ENCODE data around the gene LY6G5C.

LY6G5C gene, protein sequence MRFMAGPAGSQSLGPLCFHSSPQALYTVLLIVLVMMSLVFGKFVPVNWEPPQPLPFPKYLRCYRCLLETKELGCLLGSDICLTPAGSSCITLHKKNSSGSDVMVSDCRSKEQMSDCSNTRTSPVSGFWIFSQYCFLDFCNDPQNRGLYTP

DNA sequence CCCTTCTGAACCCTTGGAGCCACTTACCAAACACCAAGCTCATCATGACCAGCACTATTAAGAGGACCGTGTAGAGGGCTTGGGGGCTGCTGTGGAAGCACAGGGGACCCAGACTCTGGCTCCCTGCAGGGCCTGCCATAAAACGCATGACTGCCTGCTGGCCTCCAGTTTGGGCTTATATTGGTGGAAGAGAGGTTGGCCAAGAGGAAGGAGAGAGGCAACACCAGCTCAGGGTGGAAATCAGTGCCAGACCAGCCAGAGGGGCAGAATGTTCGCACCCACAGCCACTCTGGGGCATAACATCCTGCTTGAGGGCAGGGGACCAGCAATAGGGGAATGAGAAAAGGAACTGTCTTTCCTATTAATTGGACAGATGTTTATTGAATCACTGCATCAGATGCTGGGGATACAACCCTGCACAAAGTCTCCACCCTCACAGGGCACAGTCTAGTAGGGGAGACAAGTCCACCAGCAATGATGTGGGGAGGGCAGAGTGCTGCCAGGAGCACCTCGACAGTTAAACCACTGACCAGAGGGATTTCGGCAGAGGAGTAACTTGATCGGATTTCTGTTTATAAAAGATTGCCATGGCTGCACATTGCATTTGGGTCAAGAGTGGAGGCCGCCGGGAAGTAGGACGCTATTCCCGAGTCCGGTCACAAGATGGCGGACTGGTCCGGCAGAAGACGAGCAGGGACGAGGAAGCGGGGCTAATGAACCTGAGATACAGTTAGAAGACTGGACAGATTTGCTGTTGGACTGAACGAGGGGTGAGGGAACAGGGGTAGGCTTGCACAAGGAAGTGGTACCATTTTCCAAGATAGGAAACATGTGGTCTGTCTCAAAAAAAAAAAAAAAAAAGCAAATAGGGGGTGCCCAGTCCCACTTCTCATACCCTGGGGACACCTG is at the start of gene LY6G5C:
TSS of gene LY6G5C (minus strand) at position 842 of the 909 bp plus-strand sequence. CDS start at position 148, 694 bp downstream.
- DNase-seq (ENCODE audit: low spot score), result no peak

DNA sequence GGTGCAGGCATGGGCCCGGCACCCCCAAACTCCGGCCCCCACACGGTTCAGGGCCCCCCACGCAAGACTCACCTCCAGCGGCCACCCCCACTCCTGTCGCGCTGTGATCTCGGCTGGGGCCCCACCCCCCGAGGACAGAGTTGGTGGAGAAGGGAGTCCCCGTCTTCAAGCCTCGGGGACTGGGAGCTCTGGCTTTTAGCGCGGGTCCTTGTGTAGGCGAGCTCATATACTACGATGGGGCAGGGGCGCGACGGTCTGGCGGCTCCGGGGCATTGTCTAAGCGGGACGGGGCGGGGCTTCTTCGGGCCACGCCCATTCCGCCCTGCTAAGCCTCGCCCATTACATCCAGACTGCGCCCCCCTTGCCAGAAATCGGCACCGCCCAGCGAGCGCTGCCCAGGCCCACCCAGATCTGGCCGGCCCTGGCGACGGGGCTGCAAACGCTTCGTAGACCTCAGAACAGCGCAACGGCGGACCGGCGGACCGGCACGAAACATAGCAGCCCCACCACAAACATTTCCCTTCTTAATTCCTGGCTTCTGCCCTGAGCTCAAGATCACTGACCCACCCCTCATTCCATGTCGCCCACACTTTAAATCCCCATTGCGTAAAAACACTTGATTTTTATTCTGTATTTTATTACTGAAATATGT is 49.2 kb upstream of the LY6G5C start:
- peak; percentile 86 for DNase-seq (ENCODE audit: low spot score)

DNA sequence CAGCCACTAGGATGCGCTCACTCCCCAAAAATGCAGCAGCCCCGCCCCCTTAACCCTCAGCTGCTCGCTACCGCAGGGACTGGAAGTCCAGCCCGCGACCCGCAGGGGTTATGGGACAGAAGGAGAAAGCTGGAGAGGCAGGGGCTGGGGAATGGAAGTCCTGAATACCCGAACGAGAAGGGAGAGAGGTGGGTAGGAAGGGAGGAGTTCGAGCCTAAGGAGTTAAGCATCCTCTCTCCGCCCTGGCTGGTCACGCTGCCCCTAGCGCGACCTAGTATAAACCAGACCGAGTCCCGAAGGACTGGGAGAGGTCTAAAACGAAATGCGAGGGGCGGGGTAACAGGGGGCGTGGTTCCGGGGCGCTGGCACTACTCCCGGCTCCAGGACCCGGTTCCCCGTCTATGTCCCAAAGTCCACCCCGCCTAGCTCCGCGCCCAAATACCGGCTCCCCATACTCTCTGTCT is 48.7 kb upstream of the LY6G5C start:
- peak; percentile 81 for DNase-seq (ENCODE audit: low spot score)

DNA sequence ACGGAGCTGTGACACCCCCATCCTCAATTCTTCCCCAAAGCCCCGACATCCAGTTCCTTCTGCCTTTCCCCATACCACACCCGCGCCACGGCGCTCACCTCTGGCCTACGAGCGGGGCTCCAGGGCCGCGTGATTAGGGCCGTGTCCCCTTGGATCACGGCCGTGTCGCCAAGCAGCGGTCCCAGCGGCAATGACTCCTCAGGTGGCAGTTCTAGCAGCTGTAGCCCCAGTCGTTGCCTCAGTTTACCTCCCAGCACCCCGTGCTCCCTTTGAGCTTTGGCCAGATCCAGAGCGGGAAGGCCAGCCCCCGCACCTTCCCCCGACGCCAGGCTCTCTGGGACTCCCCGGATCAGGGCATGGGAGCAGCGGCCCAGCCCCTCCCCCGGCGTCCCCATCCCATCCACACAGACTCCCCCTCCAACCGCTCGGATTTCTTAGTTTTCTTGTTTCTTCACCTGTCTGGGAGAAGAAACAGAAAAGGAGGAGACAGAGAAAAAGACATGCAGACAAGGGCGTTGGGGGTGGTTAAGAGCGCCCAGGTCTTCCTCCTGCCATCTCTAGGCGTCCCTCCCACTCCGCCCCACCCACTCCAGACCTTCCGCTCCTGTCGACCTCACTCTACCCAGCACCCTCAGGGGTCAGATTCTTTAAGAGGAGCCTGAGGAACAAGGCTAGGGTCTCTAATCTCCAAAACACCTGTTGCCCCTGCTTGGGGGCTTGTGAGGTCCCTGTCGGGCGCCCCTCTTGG is 48.1 kb upstream of the LY6G5C start, which contains the start of gene DDAH2:
TSS of gene DDAH2 (minus strand) at position 533 of the 748 bp plus-strand sequence. CDS start at position 395, 138 bp downstream.
- no peak for DNase-seq (ENCODE audit: low spot score)

DNA sequence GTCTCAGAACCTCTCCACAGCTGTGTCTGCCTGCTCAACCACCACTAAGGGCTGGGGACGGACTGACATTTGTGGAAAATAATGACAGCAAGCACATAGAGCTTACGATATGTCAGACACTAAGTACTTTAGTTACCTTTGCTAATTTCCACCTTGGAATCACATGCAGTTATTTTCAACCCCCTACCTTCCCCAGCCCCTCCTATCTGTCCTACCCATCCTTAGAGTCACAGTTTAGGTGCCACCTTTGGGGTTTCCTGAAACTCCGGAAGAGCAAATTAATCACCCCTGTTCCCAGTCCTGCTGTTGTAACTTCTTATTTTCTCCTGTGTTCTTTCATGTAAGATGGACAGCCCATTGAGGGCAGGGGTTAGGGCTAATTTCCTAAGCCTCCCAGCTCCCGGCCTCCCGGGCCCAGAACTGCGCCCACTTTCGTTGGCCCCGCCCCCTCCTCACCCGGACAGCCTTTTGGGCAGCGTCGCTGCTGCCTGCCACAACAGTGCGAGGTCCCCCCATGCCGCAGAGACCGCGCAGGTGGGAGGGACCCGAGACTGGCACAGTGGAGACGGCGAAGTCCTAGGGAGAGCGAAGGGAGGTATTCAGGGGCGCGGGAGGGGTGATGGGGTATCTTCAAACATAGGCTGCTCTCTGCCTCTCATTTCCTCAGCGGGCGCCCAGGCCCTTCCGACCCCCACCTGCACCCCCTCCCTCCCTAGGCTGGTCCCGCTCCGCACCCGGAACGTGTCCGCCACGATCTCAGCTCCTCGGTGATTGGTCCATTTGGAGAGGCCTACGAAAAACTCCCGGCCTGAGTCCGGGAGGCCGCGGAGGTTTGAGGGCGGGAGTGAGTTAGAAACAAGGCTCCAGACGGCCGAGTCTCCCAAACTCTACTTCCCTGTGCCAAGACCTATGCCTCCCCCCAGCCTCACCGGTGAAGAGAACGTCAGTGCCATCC is 47.1 kb upstream of the LY6G5C start:
- peak; percentile 88 for DNase-seq (ENCODE audit: low spot score)

DNA sequence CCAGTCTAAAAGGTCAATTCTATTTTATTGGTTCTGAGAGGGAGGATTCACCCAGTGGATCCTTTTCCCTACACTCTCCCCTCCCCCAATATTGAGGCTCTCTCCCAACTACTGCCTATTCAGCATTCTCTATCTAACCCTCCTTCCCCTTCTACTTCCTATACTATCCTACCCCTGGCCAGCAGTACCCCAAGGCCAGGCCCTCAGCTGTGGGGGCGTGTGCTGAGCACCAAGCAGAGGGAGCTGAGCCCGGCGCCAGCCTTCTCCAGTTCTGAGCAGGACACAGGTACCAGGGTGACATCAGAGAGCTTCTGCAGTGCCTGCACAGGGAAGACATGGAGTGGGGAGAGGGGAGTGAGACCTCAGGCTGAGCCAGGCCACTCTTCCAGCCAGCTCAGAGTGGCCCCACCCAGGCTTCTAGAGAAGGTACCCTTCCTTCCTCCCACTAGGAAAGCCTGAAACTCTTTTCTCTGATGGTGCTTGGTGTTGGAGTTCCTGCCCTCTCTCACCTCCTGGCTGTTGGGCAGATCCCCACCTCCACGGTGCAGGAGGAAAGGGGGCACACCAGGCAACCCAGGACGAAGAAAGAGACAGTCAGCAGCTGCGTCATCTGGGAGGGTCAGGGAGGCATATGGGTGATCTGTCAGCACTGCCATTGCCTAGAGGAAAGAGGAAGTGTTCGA is 46.3 kb upstream of the LY6G5C start:
- DNase-seq (ENCODE audit: low spot score), result no peak

DNA sequence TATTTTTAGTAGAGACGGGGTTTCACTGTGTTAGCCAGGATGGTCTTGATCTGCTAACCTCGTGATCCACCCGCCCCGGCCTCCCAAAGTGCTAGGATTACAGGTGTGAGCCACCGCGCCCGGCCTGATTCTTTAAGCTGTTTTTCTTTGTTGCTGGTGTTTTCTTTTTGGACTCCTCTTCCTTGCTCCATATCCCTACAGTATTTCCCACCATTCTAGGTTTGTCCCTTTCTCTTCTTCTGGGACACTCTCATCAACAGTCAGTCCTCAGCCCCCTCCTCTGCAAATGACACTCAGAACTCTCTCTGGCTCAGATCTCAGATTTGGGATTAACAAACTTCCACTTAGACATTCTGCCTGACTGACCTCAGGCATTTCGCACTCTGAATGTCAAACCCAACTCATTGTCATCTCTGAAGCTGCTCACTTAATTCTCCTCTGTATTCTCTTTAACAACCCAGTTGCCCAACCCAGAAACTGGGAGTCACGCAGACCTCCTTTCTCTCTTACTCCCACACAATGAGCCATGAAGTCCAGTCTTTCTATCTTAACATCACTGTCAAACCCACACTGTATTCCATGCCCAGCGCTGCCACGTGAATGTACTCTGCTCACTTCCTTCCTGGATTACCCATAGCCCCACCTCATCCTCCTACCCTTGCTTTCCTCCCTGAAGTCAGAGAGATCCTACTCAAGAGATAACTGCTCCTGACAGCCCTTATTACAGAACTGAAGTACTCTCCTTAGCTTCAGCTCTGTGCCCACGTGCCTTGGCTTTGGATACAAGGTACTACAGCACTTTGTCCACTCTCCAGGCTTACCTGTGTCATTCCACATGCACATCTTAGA is 44.9 kb upstream of the LY6G5C start:
- DNase-seq (ENCODE audit: low spot score), result no peak

DNA sequence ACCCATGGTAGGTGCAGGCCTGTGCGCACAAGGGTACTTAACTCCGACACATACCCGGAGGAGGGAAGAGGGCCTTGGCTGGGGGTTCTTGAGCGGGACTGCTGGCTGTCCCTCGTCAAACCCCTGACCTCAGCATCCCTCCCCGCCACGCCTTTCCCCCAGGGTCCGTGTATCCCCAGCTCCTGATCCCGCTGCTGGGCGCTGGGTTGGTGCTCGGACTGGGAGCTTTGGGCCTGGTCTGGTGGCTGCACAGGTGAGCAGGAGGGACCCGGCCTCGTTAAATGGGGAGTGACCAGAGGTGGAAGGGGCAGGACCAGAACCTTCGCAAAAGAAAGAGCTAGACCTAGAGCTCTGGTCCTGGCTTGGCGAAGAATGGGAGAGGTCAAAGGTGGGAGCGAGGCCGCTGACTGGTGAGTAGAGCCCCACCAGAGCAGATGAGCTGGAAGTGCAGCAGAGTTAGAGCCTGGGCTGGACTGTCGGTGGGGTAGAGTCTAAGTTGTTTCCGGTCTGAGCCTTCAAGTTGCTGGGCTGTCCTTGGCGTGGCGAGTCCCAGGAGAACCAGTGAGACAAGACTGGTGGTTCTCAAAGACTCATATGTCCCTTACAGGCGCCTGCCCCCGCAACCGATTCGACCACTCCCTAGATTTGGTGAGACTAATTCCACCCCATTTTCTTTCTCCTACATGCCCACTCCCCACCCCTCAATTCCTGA is 43.3 kb upstream of the LY6G5C start:
- DNase-seq (ENCODE audit: low spot score), result no peak

DNA sequence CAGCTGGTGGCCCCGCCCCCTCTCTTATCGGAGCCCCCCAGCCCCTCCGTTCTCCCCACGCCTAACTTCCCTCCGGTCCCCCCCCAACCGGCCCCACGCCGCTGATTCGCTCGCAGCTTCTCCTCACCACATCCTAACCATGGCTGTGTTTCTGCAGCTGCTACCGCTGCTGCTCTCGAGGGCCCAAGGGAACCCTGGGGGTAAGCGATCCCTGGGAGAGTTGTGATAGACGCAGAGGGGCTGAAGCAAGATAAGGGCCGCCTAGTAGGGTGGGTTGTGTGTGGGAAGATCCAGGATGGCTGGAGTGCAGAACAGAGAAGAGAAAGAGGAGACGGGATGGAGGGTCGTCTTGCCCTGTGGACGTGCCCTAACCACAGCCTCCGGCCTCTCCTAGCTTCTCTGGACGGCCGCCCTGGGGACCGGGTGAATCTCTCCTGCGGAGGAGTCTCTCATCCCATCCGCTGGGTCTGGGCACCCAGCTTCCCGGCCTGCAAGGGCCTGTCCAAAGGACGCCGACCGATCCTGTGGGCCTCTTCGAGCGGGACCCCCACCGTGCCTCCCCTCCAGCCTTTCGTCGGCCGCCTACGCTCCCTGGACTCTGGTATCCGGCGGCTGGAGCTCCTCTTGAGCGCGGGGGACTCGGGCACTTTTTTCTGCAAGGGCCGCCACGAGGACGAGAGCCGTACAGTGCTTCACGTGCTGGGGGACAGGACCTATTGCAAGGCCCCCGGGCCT is 42.5 kb upstream of the LY6G5C start, which contains the start of gene MPIG6B:
TSS of gene MPIG6B (plus strand) at position 129 of the 735 bp plus-strand sequence. CDS start at position 140, 11 bp downstream.
- no peak for DNase-seq (ENCODE audit: low spot score)

DNA sequence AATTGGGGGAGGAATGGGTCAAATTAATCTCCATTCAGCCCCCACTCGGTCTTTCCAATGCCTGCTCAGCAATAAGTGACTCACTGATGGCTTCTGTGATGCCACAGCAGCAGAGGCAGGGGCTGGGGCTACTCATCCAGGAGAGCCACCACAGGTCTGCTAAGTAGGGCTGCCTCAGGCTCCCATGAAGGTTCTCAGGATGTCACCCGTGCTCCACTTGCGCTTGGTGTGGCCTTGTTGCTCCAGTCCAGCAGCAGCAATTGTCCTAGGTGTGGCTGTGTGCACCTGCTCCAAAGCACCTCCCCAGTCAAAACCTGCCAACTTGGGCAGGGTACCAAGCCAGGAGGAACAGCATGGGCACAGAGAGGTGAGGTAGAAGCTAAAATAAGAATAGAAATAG is 41.3 kb upstream of the LY6G5C start:
- DNase-seq (ENCODE audit: low spot score), result no peak

DNA sequence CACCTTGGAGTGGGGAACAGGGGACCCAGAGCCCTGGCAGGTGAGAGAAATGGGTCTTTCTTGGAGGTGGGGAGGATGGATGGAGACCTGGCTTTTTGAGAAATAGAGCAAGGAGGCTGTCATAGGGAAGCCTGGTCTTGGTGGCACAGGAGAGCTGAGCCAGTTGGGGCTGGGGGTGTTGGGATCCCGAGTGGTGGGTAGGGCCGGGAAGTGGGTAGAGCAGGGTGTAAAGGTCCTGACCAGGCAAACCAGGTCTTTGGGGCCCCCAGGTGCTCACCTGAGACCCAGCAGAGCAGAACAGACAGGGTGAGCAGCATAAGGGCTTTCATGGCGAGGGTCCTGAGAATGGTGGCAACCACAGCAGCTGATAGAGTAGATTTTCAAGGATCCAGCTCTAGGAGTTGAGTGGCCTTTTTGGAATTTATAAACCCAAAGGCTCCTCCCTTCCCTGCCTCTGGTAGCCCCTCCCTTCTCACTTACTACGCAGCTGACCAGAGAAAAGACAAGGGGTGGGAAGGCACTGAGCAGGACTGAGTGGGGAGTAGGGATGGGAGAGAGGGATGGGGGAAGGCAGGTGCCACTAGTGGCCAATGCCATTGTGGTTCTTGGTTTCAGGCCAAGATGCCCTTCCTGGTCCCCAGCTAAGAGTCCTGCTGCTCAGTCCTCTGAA is 40.6 kb upstream of the LY6G5C start, which contains the start of gene LY6G6C:
TSS of gene LY6G6C (minus strand) at position 396 of the 670 bp plus-strand sequence. CDS start at position 329, 67 bp downstream.
- DNase-seq (ENCODE audit: low spot score), result no peak

DNA sequence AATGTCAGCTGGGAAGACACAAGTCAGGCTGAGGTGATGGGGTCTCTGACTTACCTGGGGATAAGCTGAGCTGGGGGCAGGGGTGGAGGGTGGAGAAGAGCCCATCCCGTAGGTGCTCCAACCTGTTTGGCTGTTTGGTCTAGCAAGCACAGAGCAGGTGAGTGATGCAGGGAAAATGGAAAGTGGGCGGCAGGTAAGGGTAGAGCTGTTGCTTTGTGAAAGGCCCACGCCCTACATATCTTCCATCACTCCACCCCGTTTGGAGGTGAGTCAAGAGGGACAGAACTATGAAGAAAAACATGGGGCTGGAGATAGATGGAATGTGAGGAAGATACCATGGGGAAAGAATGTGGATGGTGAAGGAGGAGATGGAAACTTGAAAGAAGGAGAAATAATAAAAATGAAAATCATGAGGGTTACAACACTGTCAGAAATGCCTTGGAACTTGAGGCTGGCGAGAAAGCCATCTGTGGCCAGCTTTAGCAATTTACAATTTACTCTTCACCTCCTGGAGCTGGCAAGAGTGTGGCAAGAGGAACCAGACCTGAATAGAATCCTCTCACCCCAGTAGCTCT is 39.4 kb upstream of the LY6G5C start:
- DNase-seq (ENCODE audit: low spot score), result no peak

DNA sequence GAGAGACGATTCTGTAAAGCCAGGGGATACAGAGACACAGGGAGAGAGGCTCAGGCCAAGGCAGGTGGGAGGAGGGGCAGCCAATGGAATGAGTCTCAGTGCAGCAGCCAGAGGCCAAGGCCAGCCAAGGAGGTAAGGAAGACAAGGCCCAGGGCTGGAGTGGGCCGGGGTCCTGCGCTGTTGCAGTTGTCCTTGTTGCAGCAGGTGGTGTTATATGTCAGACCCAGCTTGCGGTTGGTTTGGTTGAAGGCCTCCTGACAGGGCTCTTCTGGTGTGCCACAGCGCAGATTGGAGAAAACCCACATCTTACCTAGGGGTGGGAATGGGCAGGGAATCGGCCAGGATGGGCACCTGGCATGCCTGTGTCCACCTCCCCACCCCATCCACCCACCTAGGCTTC is 38.1 kb upstream of the LY6G5C start:
- no peak for DNase-seq (ENCODE audit: low spot score)

DNA sequence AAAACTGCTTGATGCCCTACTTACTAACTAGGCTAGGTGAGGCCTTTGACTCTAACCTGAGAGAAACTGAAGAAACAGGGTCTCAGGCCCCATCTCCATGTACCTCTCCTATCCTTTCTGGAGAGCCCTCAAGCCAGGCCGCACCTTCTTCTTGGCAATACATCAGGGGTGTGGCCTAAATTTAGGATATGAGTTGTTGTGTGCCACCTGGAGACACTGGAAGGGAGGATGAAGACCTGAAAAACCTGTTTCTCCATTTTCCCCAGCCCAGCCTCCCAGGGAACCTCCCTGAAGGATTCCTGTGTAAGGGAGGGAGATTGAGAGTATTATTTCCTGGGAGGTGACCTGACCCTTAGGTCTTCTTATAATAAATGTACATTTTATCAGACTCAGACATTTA is 37.4 kb upstream of the LY6G5C start:
- DNase-seq (ENCODE audit: low spot score), result no peak

DNA sequence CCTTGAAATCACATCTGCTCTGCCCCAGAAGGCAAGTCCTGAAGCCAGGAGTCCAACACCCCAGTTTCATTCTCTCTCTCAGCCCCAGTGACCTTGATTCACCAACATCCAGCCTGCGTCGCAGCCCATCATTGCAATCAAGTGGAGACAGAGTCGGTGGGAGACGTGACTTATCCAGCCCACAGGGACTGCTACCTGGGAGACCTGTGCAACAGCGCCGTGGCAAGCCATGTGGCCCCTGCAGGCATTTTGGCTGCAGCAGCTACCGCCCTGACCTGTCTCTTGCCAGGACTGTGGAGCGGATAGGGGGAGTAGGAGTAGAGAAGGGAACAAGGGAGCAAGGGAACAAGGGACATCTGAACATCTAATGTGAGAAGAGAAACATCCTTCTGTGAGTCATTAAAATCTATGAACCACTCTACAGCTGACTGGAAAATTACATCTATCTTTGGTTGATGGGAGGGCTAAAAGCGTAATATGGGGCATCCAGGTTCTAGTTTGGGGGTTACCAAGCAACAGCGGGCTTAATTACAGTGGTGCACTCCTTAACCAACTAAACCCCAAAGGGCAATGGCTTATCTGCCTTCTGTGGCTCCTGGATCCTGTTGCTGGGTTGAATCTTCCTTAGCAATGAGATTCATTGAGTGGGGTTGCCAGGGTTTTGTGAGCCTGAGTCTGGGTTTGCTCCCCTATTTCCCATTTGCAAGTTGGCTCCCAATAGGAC is 36.8 kb upstream of the LY6G5C start:
- DNase-seq (ENCODE audit: low spot score), result no peak

All from germinal center (tissue), 1 donor.